Measurements from ENCODE around the gene COL11A2. TPM values are rescaled to one million over a fixed set of nuclear protein-coding genes. Genes with fewer than 3 reads are reported as not detected.

Gene COL11A2
- total and polyA plus RNA-seq, 12 donors, result 0.52 to 8.7 (median 0.94) TPM

DNA sequence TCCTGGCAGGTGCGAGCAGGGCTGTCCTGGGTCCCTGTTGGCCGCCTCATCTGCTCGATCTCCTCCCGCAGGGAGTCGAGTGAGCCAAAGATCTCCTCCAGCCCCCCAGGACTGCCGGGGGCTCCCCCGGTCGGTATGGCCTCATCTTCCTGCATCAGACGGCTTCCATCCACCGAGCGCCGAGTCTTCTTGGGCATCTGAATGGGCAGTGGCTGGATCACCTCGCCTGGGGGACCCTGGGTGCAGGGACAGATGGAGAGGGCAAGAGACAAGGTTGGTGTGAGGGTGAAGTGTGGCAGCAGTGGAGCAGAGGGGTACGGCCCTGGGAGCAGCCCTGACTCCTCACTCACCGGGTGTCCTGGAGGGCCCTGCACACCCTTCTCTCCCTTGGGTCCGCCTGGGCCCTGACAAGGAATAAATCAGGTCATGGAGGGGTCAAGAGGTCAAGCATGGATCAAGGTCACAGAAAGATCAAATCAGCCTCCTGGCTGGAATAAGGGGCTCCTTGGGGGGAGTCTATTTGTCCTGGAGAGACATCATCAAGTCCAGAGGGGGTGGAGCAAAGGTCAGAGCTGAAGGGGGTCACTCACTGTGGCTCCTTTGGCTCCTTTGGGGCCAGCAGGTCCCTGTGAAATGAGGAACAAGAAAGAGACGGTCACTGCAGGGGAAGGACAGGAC is 26.5 kb downstream of the COL11A2 start:
- DNase-seq, result no peak
- H3K9me3 ChIP-seq, result no peaks in the 10 kb centered on the region

DNA sequence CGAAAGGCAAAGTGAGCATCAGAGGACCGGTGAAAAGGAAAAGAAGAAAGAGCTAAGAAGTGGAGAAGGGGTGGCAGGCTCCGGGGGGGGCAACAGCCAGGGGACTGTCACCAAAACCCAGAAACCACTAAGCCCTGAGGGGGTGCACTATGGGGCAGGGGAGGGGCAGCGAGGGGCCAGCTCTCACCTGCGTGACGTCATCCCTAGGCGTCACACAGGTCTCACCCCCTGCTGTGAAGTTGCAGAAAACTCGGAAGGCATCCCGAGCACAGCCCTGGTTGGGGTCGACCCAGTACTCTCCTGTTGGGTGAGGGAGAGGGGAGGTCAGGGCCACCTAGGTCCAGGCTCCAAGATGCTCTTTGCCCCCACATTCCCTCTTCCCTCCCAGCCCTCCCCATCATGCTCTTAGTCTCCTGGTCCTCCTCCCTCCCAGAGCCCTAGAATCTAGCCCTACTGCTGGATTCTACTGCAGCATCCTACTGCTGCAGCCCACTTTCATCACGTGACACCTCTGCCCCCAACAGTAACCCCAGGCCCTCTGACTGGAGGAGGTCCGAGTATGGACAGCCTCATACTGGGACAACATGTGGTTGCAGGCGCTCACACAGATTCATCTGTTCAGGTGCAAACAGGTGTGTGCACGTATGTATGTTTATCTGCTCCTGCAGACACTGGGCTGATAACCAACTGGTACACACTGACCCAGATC is 27.4 kb downstream of the COL11A2 start:
- Histone ChIP-seq H3K27me3 (no peaks in the 10 kb centered on the region), H3K36me3 (no peaks in the 10 kb centered on the region), H3K9me3 (no peaks in the 10 kb centered on the region), H3K27ac (no peak overlapping the region), H3K4me3 (no peak overlapping the region), H3K4me1 (peaks cover 0 to 21% (median 7%) of the 10 kb centered on the region in 9 donors)
- DNase-seq (no peak), ATAC-seq (no peak)
- TF ChIP-seq, protein P1, sequence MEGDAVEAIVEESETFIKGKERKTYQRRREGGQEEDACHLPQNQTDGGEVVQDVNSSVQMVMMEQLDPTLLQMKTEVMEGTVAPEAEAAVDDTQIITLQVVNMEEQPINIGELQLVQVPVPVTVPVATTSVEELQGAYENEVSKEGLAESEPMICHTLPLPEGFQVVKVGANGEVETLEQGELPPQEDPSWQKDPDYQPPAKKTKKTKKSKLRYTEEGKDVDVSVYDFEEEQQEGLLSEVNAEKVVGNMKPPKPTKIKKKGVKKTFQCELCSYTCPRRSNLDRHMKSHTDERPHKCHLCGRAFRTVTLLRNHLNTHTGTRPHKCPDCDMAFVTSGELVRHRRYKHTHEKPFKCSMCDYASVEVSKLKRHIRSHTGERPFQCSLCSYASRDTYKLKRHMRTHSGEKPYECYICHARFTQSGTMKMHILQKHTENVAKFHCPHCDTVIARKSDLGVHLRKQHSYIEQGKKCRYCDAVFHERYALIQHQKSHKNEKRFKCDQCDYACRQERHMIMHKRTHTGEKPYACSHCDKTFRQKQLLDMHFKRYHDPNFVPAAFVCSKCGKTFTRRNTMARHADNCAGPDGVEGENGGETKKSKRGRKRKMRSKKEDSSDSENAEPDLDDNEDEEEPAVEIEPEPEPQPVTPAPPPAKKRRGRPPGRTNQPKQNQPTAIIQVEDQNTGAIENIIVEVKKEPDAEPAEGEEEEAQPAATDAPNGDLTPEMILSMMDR (IDR thresholded peaks at IDR 0.05), result no peak
- 77 to 80% methylated on average over 14 of the region's 14 CpGs for WGBS, 2 donors
- intact Hi-C loops (cut with DNase I), result loop anchor here in 8 of 10 donors (5.0 kb wide), 2 partner anchors 32 to 82 kb away; no protein-coding TSS in a partner anchor

More for the DNA sequence above, 26.5 kb downstream of the COL11A2 start:
- no peak overlapping the region for H3K4me3 ChIP-seq
- no peak for ATAC-seq
- TF ChIP-seq, protein P1 (IDR thresholded peaks at IDR 0.05), result no peak
- no peaks in the 10 kb centered on the region for H3K27me3 ChIP-seq
- intact Hi-C loops (cut with DNase I), result no loop called here
- no peak overlapping the region for H3K27ac ChIP-seq
- 87 to 94% methylated on average over 17 of the region's 17 CpGs for WGBS, 2 donors
- peaks cover 0 to 17% (median 7%) of the 10 kb centered on the region in 9 donors for H3K4me1 ChIP-seq
- H3K36me3 ChIP-seq, result no peaks in the 10 kb centered on the region

DNA sequence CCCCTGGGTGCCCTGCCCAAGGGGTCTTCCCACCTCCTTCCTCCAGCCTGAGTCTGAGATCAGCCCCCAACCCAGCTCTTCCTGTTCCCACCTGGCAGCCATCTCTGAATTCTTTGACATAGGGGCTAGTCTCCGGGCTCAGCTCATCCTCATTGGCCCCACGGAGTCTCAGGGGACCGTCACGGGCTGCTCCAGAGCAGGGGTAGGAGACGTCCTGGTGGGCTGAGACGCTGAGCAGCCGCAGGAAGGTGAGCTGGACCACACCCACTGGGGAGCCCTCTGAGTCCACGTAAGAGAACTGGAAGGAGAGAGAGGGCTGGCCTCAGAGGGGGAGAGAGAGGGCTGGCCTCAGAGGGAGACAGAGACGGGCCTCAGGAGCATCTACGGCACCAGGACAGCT is 28.1 kb downstream of the COL11A2 start:
- H3K4me1 ChIP-seq, result peaks cover 0 to 21% (median 7%) of the 10 kb centered on the region in 9 donors
- WGBS, 2 donors, result 61 to 62% methylated on average over 10 of the region's 10 CpGs
- intact Hi-C loops (cut with DNase I), result loop anchor here in 8 of 10 donors (5.0 kb wide), 2 partner anchors 33 to 83 kb away; no protein-coding TSS in a partner anchor
- H3K27ac ChIP-seq, result no peak overlapping the region
- no peaks in the 10 kb centered on the region for H3K27me3 ChIP-seq
- no peak for ATAC-seq
- no peak overlapping the region for H3K4me3 ChIP-seq
- DNase-seq, result no peak
- no peaks in the 10 kb centered on the region for H3K9me3 ChIP-seq
- H3K36me3 ChIP-seq, result no peaks in the 10 kb centered on the region
- TF ChIP-seq, protein P1 (IDR thresholded peaks at IDR 0.05), result no peak

DNA sequence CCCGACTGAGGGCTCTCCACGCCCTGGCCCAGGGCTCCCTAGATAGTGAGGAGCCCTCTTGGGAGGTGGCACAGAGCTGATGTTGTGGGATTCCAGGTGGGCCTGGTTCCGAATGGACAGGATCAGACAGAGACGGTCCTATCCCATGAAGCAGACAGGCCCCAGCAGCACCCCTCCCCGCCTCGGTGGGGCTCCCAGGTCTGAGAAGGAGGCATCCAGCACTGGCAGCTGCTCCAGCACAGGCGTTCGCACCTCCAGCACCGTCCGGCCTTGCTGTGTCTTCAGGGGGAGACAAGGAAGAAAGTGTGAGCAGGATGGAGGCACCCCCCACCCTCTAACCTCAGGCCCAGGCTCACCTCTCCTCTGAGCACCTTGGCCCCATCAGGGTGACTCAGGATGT is 28.7 kb downstream of the COL11A2 start:
- ATAC-seq (no peak), DNase-seq (no peak)
- Histone ChIP-seq H3K27ac (no peak overlapping the region), H3K36me3 (no peaks in the 10 kb centered on the region), H3K4me3 (no peak overlapping the region), H3K9me3 (no peaks in the 10 kb centered on the region), H3K4me1 (peaks cover 0 to 21% (median 7%) of the 10 kb centered on the region in 9 donors), H3K27me3 (no peaks in the 10 kb centered on the region)
- 88 to 92% methylated on average over 10 of the region's 10 CpGs for WGBS, 2 donors
- intact Hi-C loops (cut with DNase I), result loop anchor here in 9 of 10 donors (2.0 to 5.0 kb wide), 3 partner anchors 34 to 85 kb away; no protein-coding TSS in a partner anchor
- TF ChIP-seq, protein P1 (IDR thresholded peaks at IDR 0.05), result no peak
